ENCODE measurements around the gene OSBPL9.
"Not testable (repeated sequence)": the region's sequence is repeated elsewhere in the genome, so short reads cannot be mapped to it uniquely, and the experiment has no call there.

The OSBPL9 gene

GRCh38 chr1:51639694-51640093 is 22.8 kb downstream of the OSBPL9 start:
- DNase-seq, result no peak

- no peak for DNase-seq
Measured at GRCh38 chr1:51641096-51641495, 24.2 kb downstream of the OSBPL9 start.

GRCh38 chr1:51642739-51643142 is 25.8 kb downstream of the OSBPL9 start:
- DNase-seq, result no peak

GRCh38 chr1:51643362-51643761 is 26.5 kb downstream of the OSBPL9 start:
- no peak for DNase-seq

- DNase-seq, result no peak
Measured at GRCh38 chr1:51644020-51644419, 27.1 kb downstream of the OSBPL9 start.

GRCh38 chr1:51644533-51645197 is 27.8 kb downstream of the OSBPL9 start:
- DNase-seq, result no peak

GRCh38 chr1:51646592-51646991 is 29.7 kb downstream of the OSBPL9 start:
- not testable (repeated sequence) for DNase-seq

- no peak for DNase-seq
Measured at GRCh38 chr1:51648180-51649109, 31.6 kb downstream of the OSBPL9 start.

GRCh38 chr1:51649593-51650091 is 32.8 kb downstream of the OSBPL9 start:
- no peak for DNase-seq

GRCh38 chr1:51650198-51650597 is 33.3 kb downstream of the OSBPL9 start:
- DNase-seq, result no peak

- DNase-seq, result no peak
Measured at GRCh38 chr1:51651552-51651942, 34.7 kb downstream of the OSBPL9 start.

GRCh38 chr1:51652599-51652998 is 35.7 kb downstream of the OSBPL9 start:
- no peak for DNase-seq

GRCh38 chr1:51653127-51653526 is 36.2 kb downstream of the OSBPL9 start:
- DNase-seq, result no peak

GRCh38 chr1:51654000-51654399 is 37.1 kb downstream of the OSBPL9 start:
- DNase-seq, result no peak

- DNase-seq, result no peak
Measured at GRCh38 chr1:51656374-51656773, 39.5 kb downstream of the OSBPL9 start.

- no peak for DNase-seq
Measured at GRCh38 chr1:51660580-51660979, 43.7 kb downstream of the OSBPL9 start.

GRCh38 chr1:51661081-51661518 is 44.2 kb downstream of the OSBPL9 start:
- DNase-seq, result no peak

- DNase-seq, result no peak
Measured at GRCh38 chr1:51663105-51663504, 46.2 kb downstream of the OSBPL9 start.

- DNase-seq, result no peak
Measured at GRCh38 chr1:51663721-51664120, 46.8 kb downstream of the OSBPL9 start.

GRCh38 chr1:51664421-51665240 is 47.7 kb downstream of the OSBPL9 start:
- DNase-seq, result no peak

- no peak for DNase-seq
Measured at GRCh38 chr1:51666478-51666877, 49.6 kb downstream of the OSBPL9 start.

GRCh38 chr1:51667561-51667960 is 50.7 kb downstream of the OSBPL9 start:
- DNase-seq, result no peak

GRCh38 chr1:51669272-51669671 is 52.4 kb downstream of the OSBPL9 start:
- DNase-seq, result no peak
